Cardiac muscle cell (in vitro differentiated cells and primary cell): ENCODE data around the gene CADM3. TPM values are rescaled to one million over a fixed set of nuclear protein-coding genes. Genes with fewer than 3 reads are reported as not detected.

Experiments
- DNase-seq, 2 donors: peaks; one replicate each; pipeline versions ENCODE4 v3.0.0 to v3.0.0-alpha.2; 2010 to 2017; ENCODE audit warnings: low read depth in 1 of 2, low spot score in 1 of 2
- H3K27ac ChIP-seq: fragments of 200-600 bp; sonication (generic); 2 replicates; pipeline ENCODE4 v1.5.1; 2016
- H3K27me3 ChIP-seq: fragments of 200-600 bp; sonication (generic); 2 replicates; pipeline ENCODE4 v1.6.0; 2016; ENCODE audit warnings: control low read depth
- H3K36me3 ChIP-seq: fragments of 200-600 bp; sonication (generic); 2 replicates; pipeline ENCODE4 v1.5.1; 2016; ENCODE audit warnings: control low read depth
- H3K4me1 ChIP-seq: fragments of 200-600 bp; sonication (generic); 2 replicates; pipeline ENCODE4 v1.8.1; 2017; ENCODE audit warnings: low read depth, mild to moderate bottlenecking, mixed run types
- H3K4me3 ChIP-seq: fragments of 200-600 bp; sonication (generic); 2 replicates; pipeline ENCODE4 v1.5.1; 2016; ENCODE audit warnings: mild to moderate bottlenecking
- H3K9me3 ChIP-seq: fragments of 200-600 bp; sonication (generic); 2 replicates; pipeline ENCODE4 v1.5.1; 2017; ENCODE audit warnings: low read depth, mild to moderate bottlenecking, control low read depth
- CTCF ChIP-seq: IDR thresholded peaks from 2 replicates; pipeline ENCODE4 v1.5.1; 2012; ENCODE audit warnings: low read depth, mild to moderate bottlenecking, low read length
- polyA plus RNA-seq: library from polyadenylated mRNA; unstranded; fragments of >200 nt; fragmentation: Nextera tagmentation; extraction: Ambion mirVana; gene quantifications from 2 replicates; pipeline ENCODE4 v1.2.1, GENCODE V29; 2016
- total RNA-seq: library from RNA; depleted of rRNA; stranded (reverse); fragments of >200 nt; gene quantifications from 2 replicates; pipeline ENCODE4 v1.2.3, GENCODE V29; 2016

The CADM3 gene
- total and polyA plus RNA-seq, 2 experiments from 2014 or later, result 0.51 to 3.1 TPM

DNA sequence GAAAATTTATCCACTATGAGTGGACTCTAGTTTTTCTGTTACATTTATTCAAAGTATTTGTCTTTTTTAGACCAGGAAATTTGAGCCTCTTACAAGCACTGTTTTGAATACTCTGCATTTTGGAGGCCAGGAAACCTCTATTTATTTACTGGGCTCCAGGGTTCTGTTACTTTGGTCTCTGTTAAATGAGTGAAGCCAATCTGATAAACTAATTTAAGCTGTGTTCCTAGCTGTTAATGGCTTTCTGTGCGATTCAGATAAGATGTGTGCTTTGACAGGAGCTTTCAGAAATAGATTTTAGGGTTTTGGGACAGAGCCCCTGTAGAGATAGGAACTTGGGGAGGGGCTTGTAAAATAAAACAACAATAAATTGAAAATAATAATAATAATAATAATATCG lies 57.1 kb downstream of the CADM3 start:
- DNase-seq, result no peak
- H3K4me3 ChIP-seq, result no peak overlapping the region
- H3K4me1 ChIP-seq, result peaks cover 7% of the 10 kb centered on the region

DNA sequence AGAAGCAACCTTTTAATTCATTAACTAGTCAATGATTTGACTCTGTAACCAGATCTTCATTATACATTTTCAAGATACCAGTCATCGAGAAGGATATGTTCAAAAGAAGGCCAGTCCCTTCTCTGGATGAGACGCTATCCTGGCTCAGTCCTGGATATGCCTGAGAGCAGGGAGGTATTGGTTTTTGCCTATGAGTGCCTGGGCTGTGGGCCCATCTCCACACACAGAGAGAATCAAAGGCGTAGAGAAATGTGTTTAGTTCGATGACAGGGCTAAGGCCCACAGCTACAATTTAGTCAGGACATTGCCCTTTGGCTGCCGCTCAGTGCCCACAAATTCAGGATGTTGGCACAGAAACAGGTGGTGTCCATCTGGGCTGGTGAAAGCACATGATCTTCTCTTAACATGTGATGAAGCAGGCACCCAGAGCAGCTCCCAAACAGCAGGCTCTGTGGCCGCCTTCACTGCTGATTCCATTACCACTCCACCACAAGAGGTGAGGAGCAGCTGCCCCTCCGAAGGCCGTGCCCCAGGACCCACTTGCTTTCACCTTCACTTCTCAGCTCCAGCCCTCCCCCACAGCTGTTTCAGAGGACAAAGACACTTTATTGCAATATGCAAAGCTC lies 58.0 kb downstream of the CADM3 start:
- no peak for TF ChIP-seq CTCF
- Histone ChIP-seq H3K4me3 (no peak overlapping the region), H3K27ac (no peak overlapping the region), H3K9me3 (no peaks in the 10 kb centered on the region), H3K27me3 (no peaks in the 10 kb centered on the region), H3K4me1 (peaks cover 7% of the 10 kb centered on the region), H3K36me3 (no peaks in the 10 kb centered on the region)
- no peak for DNase-seq

More for the DNA sequence above, 57.1 kb downstream of the CADM3 start:
- Histone ChIP-seq H3K27ac (no peak overlapping the region), H3K27me3 (no peaks in the 10 kb centered on the region), H3K36me3 (no peaks in the 10 kb centered on the region), H3K9me3 (no peaks in the 10 kb centered on the region)
- TF ChIP-seq CTCF, result no peak

DNA sequence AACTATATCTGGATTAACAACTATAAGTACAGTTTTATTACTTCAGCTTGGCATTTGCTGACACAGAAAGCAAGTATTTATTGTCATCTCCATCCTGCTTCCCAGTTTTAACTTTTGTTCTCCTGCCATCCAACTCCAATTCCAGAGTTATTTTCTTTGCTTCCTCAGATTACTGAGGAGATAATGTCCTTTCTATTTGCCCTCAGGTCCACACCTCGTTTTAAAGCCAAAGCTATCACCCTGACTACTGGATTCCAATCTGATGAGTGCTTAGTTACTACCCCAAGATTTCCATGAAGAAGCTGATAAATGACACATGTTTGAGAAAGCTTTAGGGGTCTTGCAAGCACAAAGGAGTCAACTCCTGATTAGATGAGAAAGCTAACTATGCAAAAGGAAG lies 58.5 kb downstream of the CADM3 start:
- no peak for DNase-seq
- Histone ChIP-seq H3K4me3 (no peak overlapping the region), H3K4me1 (peaks cover 7% of the 10 kb centered on the region)

GRCh38 chr1:159239551-159240220 lies 68.3 kb downstream of the CADM3 start:
- Histone ChIP-seq H3K9me3 (no peaks in the 10 kb centered on the region), H3K4me1 (no peaks in the 10 kb centered on the region), H3K27ac (no peak overlapping the region), H3K4me3 (no peak overlapping the region), H3K36me3 (no peaks in the 10 kb centered on the region), H3K27me3 (no peaks in the 10 kb centered on the region)
- no peak for DNase-seq
- TF ChIP-seq CTCF, result no peak

More for the DNA sequence above, 58.5 kb downstream of the CADM3 start:
- no peaks in the 10 kb centered on the region for H3K36me3 ChIP-seq
- H3K27ac ChIP-seq, result no peak overlapping the region
- no peaks in the 10 kb centered on the region for H3K27me3 ChIP-seq
- H3K9me3 ChIP-seq, result no peaks in the 10 kb centered on the region
- TF ChIP-seq CTCF, result no peak

DNA sequence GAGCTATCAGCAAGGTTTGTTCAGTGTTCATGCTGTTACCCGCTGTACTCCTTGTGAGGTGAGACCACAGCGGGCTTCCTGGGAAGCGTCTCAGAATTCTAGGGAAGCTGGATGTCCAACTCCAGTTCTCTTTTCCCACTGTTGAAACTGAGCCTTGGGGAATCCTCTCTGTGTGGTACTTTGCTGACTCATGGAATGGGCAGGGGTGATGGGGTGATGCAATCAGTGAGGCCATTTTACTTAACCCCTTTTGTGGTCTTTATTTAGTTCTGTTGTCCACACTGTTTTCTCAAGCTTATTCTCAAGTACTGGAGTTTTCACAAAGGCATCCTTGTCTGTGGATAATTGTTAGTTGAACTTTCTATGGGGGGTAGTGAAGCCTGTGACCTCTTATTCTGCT lies 75.9 kb downstream of the CADM3 start:
- no peaks in the 10 kb centered on the region for H3K4me1 ChIP-seq
- TF ChIP-seq CTCF, result no peak
- no peaks in the 10 kb centered on the region for H3K36me3 ChIP-seq
- no peak overlapping the region for H3K27ac ChIP-seq
- no peak overlapping the region for H3K4me3 ChIP-seq
- peak in 1 of 2 donors; percentile 44 for DNase-seq
- no peaks in the 10 kb centered on the region for H3K27me3 ChIP-seq
- no peaks in the 10 kb centered on the region for H3K9me3 ChIP-seq
